Mucosa of descending colon (tissue), 3 donors: ENCODE results near the gene ANKMY1. TPM values are rescaled to one million over a fixed set of nuclear protein-coding genes. Genes with fewer than 3 reads are reported as not detected.

Experiments
- ATAC-seq: fragments of 200-7000 bp; cut with Tn5 transposase; one replicate; pipeline ENCODE4 v1.9.1; 2020; ENCODE audit warnings: mild to moderate bottlenecking, moderate library complexity
- DNase-seq, 3 donors: peaks; one replicate each; pipeline ENCODE4 v3.0.0-alpha.2; 2020
- H3K36me3 ChIP-seq: fragments of 200-600 bp; one replicate; pipeline ENCODE4 v1.8.0; 2021; ENCODE audit warnings: low read depth, mild to moderate bottlenecking
- H3K4me1 ChIP-seq: fragments of 200-600 bp; one replicate; pipeline ENCODE4 v1.8.0; 2021; ENCODE audit warnings: low read depth, mild to moderate bottlenecking
- H3K4me3 ChIP-seq: fragments of 200-600 bp; one replicate; pipeline ENCODE4 v1.8.0; 2021; ENCODE audit warnings: mild to moderate bottlenecking
- H3K9me3 ChIP-seq: fragments of 200-600 bp; one replicate; pipeline ENCODE4 v1.8.0; 2021; ENCODE audit warnings: mild to moderate bottlenecking
- intact Hi-C, 2 donors: fragments of 100-400 bp; cut with DNase I in 1 of 2; cut with micrococcal nuclease in 1 of 2; formaldehyde crosslinking; loops; one replicate each; pipeline versions ENCODE4 v1.11.0 to v1.11.1; 2022; cut with DNase I, micrococcal nuclease
- total RNA-seq, 3 donors: library from RNA; stranded (reverse); fragmentation: NEBNext Ultra II Directional in 2 of 3; extraction: Animal tissue kit (Norgen Biotek cat#: 25700) in 2 of 3; gene quantifications; one replicate each; pipeline versions ENCODE4 v1.2.1 to v1.2.4, GENCODE V29; 2021 to 2023
- TF ChIP-seq, protein P1 (sequence below): fragments of 200-600 bp; IDR thresholded peaks from one replicate; pipeline ENCODE4 v1.8.0; 2022; ENCODE audit warnings: antibody characterized with exemption, mild to moderate bottlenecking
- donor health status: DM: no; HTN: no; CAD: no; lungs with moderate emphysema.
- donor health status: DM: no; HTN: no; CAD: no.
- donor health status: DM: no; HTN: yes; CAD: no.

ANKMY1 gene
- total RNA-seq, 3 donors from 2014 or later: 23.0 to 32.7 (median 23.5) TPM

DNA sequence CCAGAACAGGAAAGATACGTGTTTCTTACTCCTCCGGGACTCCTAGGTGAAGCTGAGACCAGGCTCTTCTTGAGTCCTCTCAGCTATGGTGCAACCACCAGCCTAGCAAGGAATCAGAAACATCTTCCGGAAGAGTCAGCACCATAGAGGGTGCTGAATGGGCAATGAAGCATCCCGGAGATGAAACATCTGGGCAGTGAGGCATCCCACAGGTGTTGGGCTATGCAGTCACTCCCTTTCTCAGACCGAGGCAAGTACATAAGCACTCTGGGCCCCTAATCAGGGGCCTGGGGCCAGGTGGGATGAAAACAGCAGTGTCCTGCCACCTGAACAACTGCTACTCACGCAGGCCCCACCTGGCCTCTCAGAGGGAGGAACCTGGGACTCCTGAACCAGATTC, 27.3 kb upstream of the ANKMY1 start:
- H3K9me3 ChIP-seq: no peaks in the 10 kb centered on the region
- no peak for ATAC-seq
- peaks cover 30% of the 10 kb centered on the region for H3K4me1 ChIP-seq
- no peaks in the 10 kb centered on the region for H3K36me3 ChIP-seq
- DNase-seq: peak in 2 of 3 donors; percentile 35 to 50
- TF ChIP-seq, protein P1, sequence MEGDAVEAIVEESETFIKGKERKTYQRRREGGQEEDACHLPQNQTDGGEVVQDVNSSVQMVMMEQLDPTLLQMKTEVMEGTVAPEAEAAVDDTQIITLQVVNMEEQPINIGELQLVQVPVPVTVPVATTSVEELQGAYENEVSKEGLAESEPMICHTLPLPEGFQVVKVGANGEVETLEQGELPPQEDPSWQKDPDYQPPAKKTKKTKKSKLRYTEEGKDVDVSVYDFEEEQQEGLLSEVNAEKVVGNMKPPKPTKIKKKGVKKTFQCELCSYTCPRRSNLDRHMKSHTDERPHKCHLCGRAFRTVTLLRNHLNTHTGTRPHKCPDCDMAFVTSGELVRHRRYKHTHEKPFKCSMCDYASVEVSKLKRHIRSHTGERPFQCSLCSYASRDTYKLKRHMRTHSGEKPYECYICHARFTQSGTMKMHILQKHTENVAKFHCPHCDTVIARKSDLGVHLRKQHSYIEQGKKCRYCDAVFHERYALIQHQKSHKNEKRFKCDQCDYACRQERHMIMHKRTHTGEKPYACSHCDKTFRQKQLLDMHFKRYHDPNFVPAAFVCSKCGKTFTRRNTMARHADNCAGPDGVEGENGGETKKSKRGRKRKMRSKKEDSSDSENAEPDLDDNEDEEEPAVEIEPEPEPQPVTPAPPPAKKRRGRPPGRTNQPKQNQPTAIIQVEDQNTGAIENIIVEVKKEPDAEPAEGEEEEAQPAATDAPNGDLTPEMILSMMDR: no peak
- intact Hi-C loops: no loop called here
- no peak overlapping the region for H3K4me3 ChIP-seq

DNA sequence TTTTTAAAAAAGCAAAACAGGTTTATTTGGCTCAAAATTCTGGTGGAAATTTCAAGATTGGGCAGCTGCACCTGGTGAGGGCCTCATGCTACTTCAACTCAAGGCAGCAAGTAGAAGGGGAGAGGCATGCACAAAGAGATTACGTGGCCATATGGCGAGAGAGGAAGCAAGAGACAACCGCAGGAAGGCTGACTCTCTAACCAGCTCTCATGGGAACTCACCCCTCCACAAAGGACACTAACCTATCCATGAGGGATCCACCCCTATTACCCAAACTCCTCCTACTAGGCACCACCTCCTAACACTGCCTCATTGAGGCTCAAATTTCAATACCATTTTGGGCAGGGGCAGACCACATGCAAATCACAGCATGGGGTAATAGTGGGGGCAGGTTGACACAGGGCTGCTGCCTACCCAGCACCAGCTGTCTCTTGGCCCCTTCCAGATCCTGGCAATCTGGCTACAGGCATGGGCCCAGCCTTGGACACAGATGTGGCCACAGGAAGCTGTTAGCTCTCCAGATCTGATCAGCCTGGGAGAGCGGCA, 26.8 kb upstream of the ANKMY1 start:
- no peak overlapping the region for H3K4me3 ChIP-seq

DNA sequence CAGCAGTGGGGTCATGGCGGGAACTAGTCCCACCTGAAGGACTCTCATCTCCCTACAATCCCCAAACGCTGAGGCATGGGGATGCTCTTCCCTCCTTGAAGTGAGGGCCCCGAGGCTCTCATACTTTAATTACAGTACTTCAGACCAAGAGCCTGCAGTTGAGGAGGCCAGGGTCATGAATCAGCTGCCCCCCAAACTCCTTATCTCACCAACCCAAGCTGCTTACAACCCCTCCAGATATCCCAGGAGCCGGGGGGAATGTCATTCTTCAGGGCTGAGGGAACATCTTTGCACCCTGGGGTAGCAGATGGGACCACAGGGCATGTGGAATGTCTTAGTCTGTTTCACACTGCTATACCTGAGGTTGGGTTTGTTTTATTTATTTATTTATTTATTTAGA, 26.0 kb upstream of the ANKMY1 start:
- Histone ChIP-seq H3K9me3 (no peaks in the 10 kb centered on the region), H3K4me1 (peaks cover 37% of the 10 kb centered on the region), H3K4me3 (no peak overlapping the region), H3K36me3 (no peaks in the 10 kb centered on the region)
- DNase-seq: peak in 1 of 3 donors; percentile 10
- TF ChIP-seq, protein P1: no peak
- no peak for ATAC-seq
- intact Hi-C loops: no loop called here

More for the DNA sequence above, 26.8 kb upstream of the ANKMY1 start:
- no peak for ATAC-seq
- DNase-seq: peak in 2 of 3 donors; percentile 37 to 60
- Histone ChIP-seq H3K9me3 (no peaks in the 10 kb centered on the region), H3K4me1 (peaks cover 34% of the 10 kb centered on the region), H3K36me3 (no peaks in the 10 kb centered on the region)
- TF ChIP-seq, protein P1: no peak
- intact Hi-C loops: no loop called here

DNA sequence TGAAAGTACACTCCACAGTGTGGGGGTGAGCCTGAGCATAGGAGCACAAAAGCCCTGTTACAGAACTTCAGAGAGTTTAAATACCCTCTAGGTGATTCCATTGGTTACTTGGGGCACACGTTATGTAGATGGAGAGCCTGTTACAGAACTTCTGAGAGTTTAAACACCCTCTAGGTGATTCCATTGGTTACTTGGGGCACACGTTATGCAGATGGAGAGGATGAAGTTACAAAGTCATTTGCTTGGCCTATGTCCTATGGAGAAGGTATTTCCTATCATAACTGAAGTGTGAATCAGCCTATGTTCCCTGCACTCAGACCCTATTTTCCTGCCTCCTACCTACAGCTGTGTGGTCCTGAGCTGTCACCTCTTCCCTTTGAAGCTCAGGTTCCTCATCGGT, 25.0 kb upstream of the ANKMY1 start:
- ATAC-seq (no peak), DNase-seq (no peak)
- H3K9me3 ChIP-seq: no peaks in the 10 kb centered on the region
- H3K36me3 ChIP-seq: no peaks in the 10 kb centered on the region
- TF ChIP-seq, protein P1: no peak
- peaks cover 29% of the 10 kb centered on the region for H3K4me1 ChIP-seq
- H3K4me3 ChIP-seq: no peak overlapping the region
- intact Hi-C loops: no loop called here

DNA sequence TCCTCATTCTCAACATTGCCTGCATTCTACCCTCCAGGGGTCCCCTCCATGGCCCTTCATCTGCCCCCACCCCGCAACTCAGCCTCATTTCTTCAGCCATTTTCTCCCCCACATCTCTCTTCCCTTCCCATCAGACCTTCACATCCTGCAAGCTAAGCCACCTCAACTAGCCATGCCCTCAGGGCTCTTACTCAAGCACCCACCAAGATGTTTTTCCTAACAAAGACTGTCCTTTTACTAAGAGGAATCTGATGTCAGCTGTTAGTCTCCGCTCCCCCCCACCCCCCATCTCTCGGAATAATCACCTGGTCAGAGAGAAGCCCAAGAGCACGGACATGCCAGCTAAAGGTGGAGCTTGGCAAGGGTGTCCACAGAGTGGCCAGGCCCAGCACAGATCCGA, 24.0 kb upstream of the ANKMY1 start:
- DNase-seq (no peak), ATAC-seq (no peak)
- intact Hi-C loops: no loop called here
- Histone ChIP-seq H3K9me3 (no peaks in the 10 kb centered on the region), H3K36me3 (no peaks in the 10 kb centered on the region), H3K4me3 (no peak overlapping the region), H3K4me1 (peaks cover 23% of the 10 kb centered on the region)
- TF ChIP-seq, protein P1: no peak
